Measurements from ENCODE around the gene PTCSC3. TPM values are rescaled to one million over a fixed set of nuclear protein-coding genes. Genes with fewer than 3 reads are reported as not detected.

Gene PTCSC3
- not detected in 2 replicates for total RNA-seq (2014; rRNA removed; shearing (Covaris generic))

GRCh38 chr14:36176524-36176923, at the start of gene PTCSC3:
PTCSC3 (minus strand) TSS chr14:36176722.
- no peak for DNase-seq (ENCODE audit: low spot score)

GRCh38 chr14:36226164-36226563, 49.6 kb upstream of the PTCSC3 start:
- DNase-seq (ENCODE audit: low spot score), result no peak

GRCh38 chr14:36224176-36224575, 47.7 kb upstream of the PTCSC3 start:
- DNase-seq (ENCODE audit: low spot score), result no peak

GRCh38 chr14:36223558-36223957, 47.0 kb upstream of the PTCSC3 start:
- DNase-seq (ENCODE audit: low spot score), result no peak

GRCh38 chr14:36222952-36223468, 46.5 kb upstream of the PTCSC3 start:
- DNase-seq (ENCODE audit: low spot score), result no peak

GRCh38 chr14:36222337-36222736, 45.8 kb upstream of the PTCSC3 start:
- no peak for DNase-seq (ENCODE audit: low spot score)

- DNase-seq (ENCODE audit: low spot score), result no peak
These were observed 44.6 kb upstream of the PTCSC3 start for GRCh38 chr14:36221112-36221511.

- peak; percentile 42 for DNase-seq (ENCODE audit: low spot score)
These were observed 41.2 kb upstream of the PTCSC3 start for GRCh38 chr14:36217732-36218131.

GRCh38 chr14:36217027-36217426, 40.5 kb upstream of the PTCSC3 start:
- DNase-seq (ENCODE audit: low spot score), result no peak

- DNase-seq (ENCODE audit: low spot score), result no peak
These were observed 38.7 kb upstream of the PTCSC3 start for GRCh38 chr14:36215217-36215598.

- no peak for DNase-seq (ENCODE audit: low spot score)
These were observed 38.1 kb upstream of the PTCSC3 start for GRCh38 chr14:36214476-36215216.

GRCh38 chr14:36212987-36213386, 36.5 kb upstream of the PTCSC3 start:
- DNase-seq (ENCODE audit: low spot score), result no peak

GRCh38 chr14:36212577-36212976, 36.1 kb upstream of the PTCSC3 start:
- DNase-seq (ENCODE audit: low spot score), result no peak

GRCh38 chr14:36208690-36209278, 32.3 kb upstream of the PTCSC3 start:
- DNase-seq (ENCODE audit: low spot score), result no peak

- peak; percentile 8 for DNase-seq (ENCODE audit: low spot score)
These were observed 31.0 kb upstream of the PTCSC3 start for GRCh38 chr14:36207500-36207899.

GRCh38 chr14:36204461-36205073, 28.0 kb upstream of the PTCSC3 start:
- no peak for DNase-seq (ENCODE audit: low spot score)

- DNase-seq (ENCODE audit: low spot score), result no peak
These were observed 21.9 kb upstream of the PTCSC3 start for GRCh38 chr14:36198378-36198777.

- DNase-seq (ENCODE audit: low spot score), result no peak
These were observed 18.1 kb upstream of the PTCSC3 start for GRCh38 chr14:36194663-36195062.

GRCh38 chr14:36192530-36192929, 16.0 kb upstream of the PTCSC3 start:
- no peak for DNase-seq (ENCODE audit: low spot score)

- DNase-seq (ENCODE audit: low spot score), result no peak
These were observed 6.9 kb upstream of the PTCSC3 start for GRCh38 chr14:36183402-36183801.

GRCh38 chr14:36181417-36181816, 4.9 kb upstream of the PTCSC3 start:
- no peak for DNase-seq (ENCODE audit: low spot score)

GRCh38 chr14:36177489-36177888, 967 bp upstream of the PTCSC3 start:
- no peak for DNase-seq (ENCODE audit: low spot score)
